Spleen (tissue), 7 donors: Measurements from ENCODE around the gene LARP4B.

ENCODE experiments used
- POLR2A ChIP-seq, 3 donors: fragments of 450-650 bp; IDR thresholded peaks; one replicate each; pipeline ENCODE4 v1.5.1; 2017; ENCODE audit warnings: antibody characterized with exemption in 3 of 3, mild to moderate bottlenecking in 1 of 3
- POLR2AphosphoS5 ChIP-seq, 3 donors: sonication (generic); formaldehyde crosslinking; IDR thresholded peaks; one replicate each; pipeline ENCODE4 v1.5.1; 2017; ENCODE audit warnings: antibody characterized with exemption in 3 of 3
- TF ChIP-seq, protein P1 (sequence below), 11 experiments: fragments of 200-600 bp in 7 of 11; fragments of 450-650 bp in 4 of 11; sonication (generic) in 4 of 11; IDR thresholded peaks in 8 of 11; conservative IDR thresholded peaks in 3 of 11; 1 replicate in 7 of 11; 2 replicates in 4 of 11; pipeline versions ENCODE4 v1.4.0 to v1.8.0; 2016 to 2021; ENCODE audit warnings: antibody characterized with exemption in 11 of 11, inconsistent platforms in 4 of 11, mild to moderate bottlenecking in 1 of 11
- donor health status: DM: no; HTN: no; CAD: no; lungs with moderate emphysema.
- donor health status: DM: no; HTN: no; CAD: no.
- donor health status: DM: no; HTN: no; CAD: no.

DNA sequence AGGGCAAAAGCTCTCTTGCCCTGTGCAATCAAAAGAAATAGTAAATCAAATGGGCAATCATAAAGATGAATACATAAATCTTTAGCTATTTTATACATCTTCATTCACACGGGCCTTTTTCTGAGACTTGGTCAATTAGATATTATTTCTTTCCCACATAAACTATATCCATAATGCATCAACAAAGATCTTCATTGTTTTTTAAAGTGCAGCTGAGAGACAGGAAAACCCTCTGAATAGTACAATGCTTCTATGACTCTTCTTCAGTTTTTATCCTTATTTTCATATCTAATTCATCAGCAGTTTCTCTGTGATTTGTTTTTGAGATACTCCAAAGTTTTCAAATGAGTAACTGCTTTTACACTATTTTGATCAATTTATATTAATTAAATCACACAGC is 25.5 kb downstream of the LARP4B start:
- TF ChIP-seq, protein P1, sequence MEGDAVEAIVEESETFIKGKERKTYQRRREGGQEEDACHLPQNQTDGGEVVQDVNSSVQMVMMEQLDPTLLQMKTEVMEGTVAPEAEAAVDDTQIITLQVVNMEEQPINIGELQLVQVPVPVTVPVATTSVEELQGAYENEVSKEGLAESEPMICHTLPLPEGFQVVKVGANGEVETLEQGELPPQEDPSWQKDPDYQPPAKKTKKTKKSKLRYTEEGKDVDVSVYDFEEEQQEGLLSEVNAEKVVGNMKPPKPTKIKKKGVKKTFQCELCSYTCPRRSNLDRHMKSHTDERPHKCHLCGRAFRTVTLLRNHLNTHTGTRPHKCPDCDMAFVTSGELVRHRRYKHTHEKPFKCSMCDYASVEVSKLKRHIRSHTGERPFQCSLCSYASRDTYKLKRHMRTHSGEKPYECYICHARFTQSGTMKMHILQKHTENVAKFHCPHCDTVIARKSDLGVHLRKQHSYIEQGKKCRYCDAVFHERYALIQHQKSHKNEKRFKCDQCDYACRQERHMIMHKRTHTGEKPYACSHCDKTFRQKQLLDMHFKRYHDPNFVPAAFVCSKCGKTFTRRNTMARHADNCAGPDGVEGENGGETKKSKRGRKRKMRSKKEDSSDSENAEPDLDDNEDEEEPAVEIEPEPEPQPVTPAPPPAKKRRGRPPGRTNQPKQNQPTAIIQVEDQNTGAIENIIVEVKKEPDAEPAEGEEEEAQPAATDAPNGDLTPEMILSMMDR (IDR thresholded peaks at IDR 0.05 in 8 of 11, conservative IDR thresholded peaks at IDR 0.05 in 3 of 11): no peak
- TF ChIP-seq POLR2AphosphoS5 (IDR thresholded peaks at IDR 0.05) (no peak), POLR2A (IDR thresholded peaks at IDR 0.05) (no peak)
